Mesendoderm (in vitro differentiated cells): ENCODE results near the gene OAF.
A peak's percentile ranks its signal among the peaks of the same experiment; 100 is the strongest.

ENCODE experiments used
- DNase-seq: peaks from one replicate; pipeline ENCODE4 v3.0.0; 2013
- H2AK5ac ChIP-seq: 2 replicates; pipeline ENCODE4 v1.6.1; 2013; ENCODE audit warnings: low read length, inconsistent platforms
- H2BK120ac ChIP-seq: 2 replicates; pipeline ENCODE4 v1.6.1; 2013; ENCODE audit warnings: low read depth, mild to moderate bottlenecking, low read length, moderate library complexity, mixed read lengths
- H2BK15ac ChIP-seq: replicated peaks from 2 replicates; pipeline ENCODE4 v1.6.1; 2013; ENCODE audit warnings: low read depth, mild to moderate bottlenecking, moderate library complexity
- H2BK5ac ChIP-seq: 2 replicates; pipeline ENCODE4 v1.6.1; 2013; ENCODE audit warnings: low read length, inconsistent platforms
- H3K18ac ChIP-seq: 2 replicates; pipeline ENCODE4 v1.6.1; 2013; ENCODE audit warnings: mild to moderate bottlenecking, low read length, mixed read lengths
- H3K23ac ChIP-seq: one replicate; pipeline ENCODE4 v1.6.1; 2013; ENCODE audit warnings: low read length
- H3K27ac ChIP-seq: 2 replicates; pipeline ENCODE4 v1.5.1; 2013; ENCODE audit warnings: low read depth, mild to moderate bottlenecking, inconsistent platforms, low read length, moderate library complexity
- H3K27me3 ChIP-seq: 2 replicates; pipeline ENCODE4 v1.6.1; 2013; ENCODE audit warnings: low read length, control low read depth, mild to moderate bottlenecking, inconsistent platforms; ENCODE audit not compliant: insufficient read depth, poor library complexity
- H3K36me3 ChIP-seq: 2 replicates; pipeline ENCODE4 v1.6.1; 2013; ENCODE audit warnings: low read length, inconsistent platforms; ENCODE audit not compliant: control insufficient read depth, insufficient read depth
- H3K4ac ChIP-seq: one replicate; pipeline ENCODE4 v1.6.1; 2013; ENCODE audit warnings: low read depth, mild to moderate bottlenecking, low read length, moderate library complexity
- H3K4me1 ChIP-seq: 2 replicates; pipeline ENCODE4 v1.6.1; 2013; ENCODE audit warnings: low read depth, low read length, inconsistent platforms; ENCODE audit not compliant: control insufficient read depth
- H3K4me2 ChIP-seq: 2 replicates; pipeline ENCODE4 v1.6.1; 2013; ENCODE audit warnings: low read length
- H3K4me3 ChIP-seq: 2 replicates; pipeline ENCODE4 v1.5.1; 2013; ENCODE audit warnings: mild to moderate bottlenecking, low read length
- H3K56ac ChIP-seq: one replicate; pipeline ENCODE4 v1.6.1; 2013; ENCODE audit warnings: low read length
- H3K79me1 ChIP-seq: 2 replicates; pipeline ENCODE4 v1.6.1; 2013; ENCODE audit warnings: low read length, inconsistent platforms
- H3K79me2 ChIP-seq: 2 replicates; pipeline ENCODE4 v1.6.1; 2013; ENCODE audit warnings: mild to moderate bottlenecking, low read length; ENCODE audit not compliant: control insufficient read depth, insufficient read depth
- H3K9ac ChIP-seq: 2 replicates; pipeline ENCODE4 v1.6.1; 2013; ENCODE audit warnings: low read length, inconsistent platforms
- H4K5ac ChIP-seq: one replicate; pipeline ENCODE4 v1.6.1; 2013; ENCODE audit warnings: low read length
- H4K8ac ChIP-seq: one replicate; pipeline ENCODE4 v1.6.1; 2013; ENCODE audit warnings: low read depth, mild to moderate bottlenecking, control low read depth, low read length, moderate library complexity
- WGBS: extraction: QIAGEN DNeasy Blood & Tissue Kit; methylation state at CpG from one replicate; pipeline ENCODE4 v1.1.7; 2013; ENCODE audit warnings: low lambda C conversion rate, missing lambda C conversion rate; ENCODE audit not compliant: insufficient coverage; ENCODE audit errors: extremely low coverage; 5-methylcytosine and 5-hydroxymethylcytosine counted together

OAF gene

GRCh38 chr11:120170741-120171261 is 40.0 kb upstream of the OAF start:
- peaks cover 26% of the 10 kb centered on the region for H3K27me3 ChIP-seq
- DNase-seq = no peak

GRCh38 chr11:120172054-120172911 is 38.5 kb upstream of the OAF start:
- DNase-seq = peak; percentile 82
- WGBS = no CpG with 5 or more reads among the region's 24 CpGs
- H2AK5ac ChIP-seq = no peak overlapping the region
- H3K27ac ChIP-seq = no peak overlapping the region
- no peak overlapping the region for H3K4me2 ChIP-seq
- H3K23ac ChIP-seq = no peak overlapping the region
- no peaks in the 10 kb centered on the region for H3K36me3 ChIP-seq
- H2BK120ac ChIP-seq = no peak overlapping the region
- no peak overlapping the region for H2BK5ac ChIP-seq
- no peak overlapping the region for H3K4me3 ChIP-seq
- no peak overlapping the region for H4K8ac ChIP-seq
- peaks cover 23% of the 10 kb centered on the region for H3K27me3 ChIP-seq
- no peak overlapping the region for H3K56ac ChIP-seq
- no peak overlapping the region for H3K9ac ChIP-seq
- no peak overlapping the region for H3K18ac ChIP-seq
- H3K4ac ChIP-seq = no peak overlapping the region
- no peaks in the 10 kb centered on the region for H3K79me1 ChIP-seq
- no peak overlapping the region for H2BK15ac ChIP-seq
- H3K79me2 ChIP-seq = no peaks in the 10 kb centered on the region
- no peak overlapping the region for H4K5ac ChIP-seq
- H3K4me1 ChIP-seq = no peaks in the 10 kb centered on the region

More at GRCh38 chr11:120170741-120171261, 40.0 kb upstream of the OAF start:
- Histone ChIP-seq H3K79me1 (no peaks in the 10 kb centered on the region), H3K23ac (no peak overlapping the region), H3K18ac (no peak overlapping the region), H2BK15ac (no peak overlapping the region), H3K4me2 (no peak overlapping the region), H3K4me1 (no peaks in the 10 kb centered on the region), H3K36me3 (no peaks in the 10 kb centered on the region), H3K56ac (no peak overlapping the region), H3K9ac (no peak overlapping the region), H3K4ac (no peak overlapping the region), H2BK5ac (no peak overlapping the region), H3K27ac (no peak overlapping the region), H2AK5ac (no peak overlapping the region), H3K79me2 (no peaks in the 10 kb centered on the region), H3K4me3 (no peak overlapping the region), H4K8ac (no peak overlapping the region), H4K5ac (no peak overlapping the region), H2BK120ac (no peak overlapping the region)
- WGBS = no CpG with 5 or more reads among the region's 12 CpGs

- no CpG with 5 or more reads among the region's 11 CpGs for WGBS
- no peak overlapping the region for H3K27ac ChIP-seq
Observed at GRCh38 chr11:120173019-120173705, 37.7 kb upstream of the OAF start.

GRCh38 chr11:120173807-120174206 is 37.0 kb upstream of the OAF start:
- H3K79me1 ChIP-seq = no peaks in the 10 kb centered on the region
- no peak overlapping the region for H4K8ac ChIP-seq
- no peak overlapping the region for H2BK120ac ChIP-seq
- no peak overlapping the region for H2AK5ac ChIP-seq
- WGBS = no CpG with 5 or more reads among the region's 5 CpGs
- H3K4me3 ChIP-seq = no peak overlapping the region
- no peak overlapping the region for H3K9ac ChIP-seq
- H3K79me2 ChIP-seq = no peaks in the 10 kb centered on the region
- H2BK15ac ChIP-seq = no peak overlapping the region
- H3K27me3 ChIP-seq = peaks cover 9% of the 10 kb centered on the region
- H3K36me3 ChIP-seq = no peaks in the 10 kb centered on the region
- no peak overlapping the region for H3K18ac ChIP-seq
- DNase-seq = no peak
- no peak overlapping the region for H4K5ac ChIP-seq
- H3K23ac ChIP-seq = no peak overlapping the region
- no peak overlapping the region for H3K56ac ChIP-seq
- no peak overlapping the region for H3K27ac ChIP-seq
- no peaks in the 10 kb centered on the region for H3K4me1 ChIP-seq
- no peak overlapping the region for H3K4ac ChIP-seq
- H3K4me2 ChIP-seq = no peak overlapping the region
- no peak overlapping the region for H2BK5ac ChIP-seq

More at GRCh38 chr11:120173019-120173705, 37.7 kb upstream of the OAF start:
- Histone ChIP-seq H3K36me3 (no peaks in the 10 kb centered on the region), H3K79me1 (no peaks in the 10 kb centered on the region), H3K4me2 (no peak overlapping the region), H4K8ac (no peak overlapping the region), H3K4me3 (no peak overlapping the region), H3K18ac (no peak overlapping the region), H3K4me1 (no peaks in the 10 kb centered on the region), H3K9ac (no peak overlapping the region), H2AK5ac (no peak overlapping the region), H3K56ac (no peak overlapping the region), H3K79me2 (no peaks in the 10 kb centered on the region), H2BK5ac (no peak overlapping the region), H3K4ac (no peak overlapping the region), H2BK120ac (no peak overlapping the region), H3K23ac (no peak overlapping the region), H3K27me3 (peaks cover 15% of the 10 kb centered on the region), H4K5ac (no peak overlapping the region), H2BK15ac (no peak overlapping the region)
- no peak for DNase-seq

GRCh38 chr11:120174866-120175265 is 36.0 kb upstream of the OAF start:
- DNase-seq = no peak
- Histone ChIP-seq H3K4ac (no peak overlapping the region), H4K8ac (no peak overlapping the region), H3K27me3 (peaks cover 5% of the 10 kb centered on the region), H3K27ac (no peak overlapping the region), H3K4me3 (no peak overlapping the region), H2BK15ac (no peak overlapping the region), H3K23ac (no peak overlapping the region), H3K56ac (no peak overlapping the region), H3K4me2 (no peak overlapping the region), H3K79me1 (no peaks in the 10 kb centered on the region), H4K5ac (no peak overlapping the region), H3K4me1 (no peaks in the 10 kb centered on the region), H3K79me2 (no peaks in the 10 kb centered on the region), H2BK120ac (no peak overlapping the region), H2BK5ac (no peak overlapping the region), H3K9ac (no peak overlapping the region), H2AK5ac (no peak overlapping the region), H3K18ac (no peak overlapping the region), H3K36me3 (no peaks in the 10 kb centered on the region)
- no CpG with 5 or more reads among the region's 4 CpGs for WGBS
